Middle frontal gyrus (tissue), 1 donor: ENCODE data around the gene OR2V2.
"Not testable (repeated sequence)": the region's sequence is repeated elsewhere in the genome, so short reads cannot be mapped to it uniquely, and the experiment has no call there.

ENCODE experiments used
- DNase-seq: peaks from one replicate; pipeline ENCODE4 v3.0.0-alpha.2; 2015; ENCODE audit warnings: low spot score; ENCODE audit errors: extremely low spot score

The OR2V2 gene

GRCh38 chr5:181142054-181142453, 5.3 kb upstream of the OR2V2 start:
- no peak for DNase-seq

GRCh38 chr5:181145133-181145532, 2.3 kb upstream of the OR2V2 start:
- no peak for DNase-seq

GRCh38 chr5:181149355-181149754, 2.0 kb downstream of the OR2V2 start:
- no peak for DNase-seq

GRCh38 chr5:181149806-181150733, 2.7 kb downstream of the OR2V2 start:
- DNase-seq, result no peak

- no peak for DNase-seq
Observed at GRCh38 chr5:181151146-181151545, 3.8 kb downstream of the OR2V2 start.

- no peak for DNase-seq
Observed at GRCh38 chr5:181152406-181152805, 5.0 kb downstream of the OR2V2 start.

- no peak for DNase-seq
Observed at GRCh38 chr5:181153814-181154213, 6.4 kb downstream of the OR2V2 start.

GRCh38 chr5:181156758-181157157, 9.4 kb downstream of the OR2V2 start:
- no peak for DNase-seq

- no peak for DNase-seq
Observed at GRCh38 chr5:181158869-181159268, 11.5 kb downstream of the OR2V2 start.

GRCh38 chr5:181159286-181160151, 12.1 kb downstream of the OR2V2 start:
- DNase-seq, result peak; percentile 81

GRCh38 chr5:181160152-181160754, 12.9 kb downstream of the OR2V2 start:
- no peak for DNase-seq

GRCh38 chr5:181160755-181161533, 13.6 kb downstream of the OR2V2 start:
- not testable (repeated sequence) for DNase-seq

GRCh38 chr5:181161534-181162175, 14.3 kb downstream of the OR2V2 start:
- DNase-seq, result no peak

GRCh38 chr5:181163487-181164075, 16.2 kb downstream of the OR2V2 start:
- DNase-seq, result no peak

GRCh38 chr5:181164076-181164952, 16.9 kb downstream of the OR2V2 start:
- no peak for DNase-seq

GRCh38 chr5:181166812-181167733, 19.7 kb downstream of the OR2V2 start:
- no peak for DNase-seq

- no peak for DNase-seq
Observed at GRCh38 chr5:181167814-181168488, 20.6 kb downstream of the OR2V2 start.
